ENCODE results near the gene ZBTB46.
A peak's percentile ranks its signal among the peaks of the same experiment; 100 is the strongest.
"Not testable (repeated sequence)": the region's sequence is repeated elsewhere in the genome, so short reads cannot be mapped to it uniquely, and the experiment has no call there.

ZBTB46 gene

GRCh38 chr20:63789836-63790571, 41.1 kb downstream of the ZBTB46 start:
- no peak for DNase-seq (ENCODE audit: low read depth in 2 of 2)

- DNase-seq (ENCODE audit: low read depth in 2 of 2) = no peak
Measured at GRCh38 chr20:63787749-63788148, 43.3 kb downstream of the ZBTB46 start.

- DNase-seq (ENCODE audit: low read depth in 2 of 2) = no peak
Measured at GRCh38 chr20:63787302-63787701, 43.8 kb downstream of the ZBTB46 start.

GRCh38 chr20:63785691-63786131, 45.4 kb downstream of the ZBTB46 start:
- DNase-seq (ENCODE audit: low read depth in 2 of 2) = no peak

GRCh38 chr20:63783970-63784369, 47.1 kb downstream of the ZBTB46 start:
- DNase-seq (ENCODE audit: low read depth in 2 of 2) = no peak

- DNase-seq (ENCODE audit: low read depth in 2 of 2) = no peak
Measured at GRCh38 chr20:63782521-63782971, 48.5 kb downstream of the ZBTB46 start.

GRCh38 chr20:63782051-63782471, 49.0 kb downstream of the ZBTB46 start:
- peak in 1 of 2 donors; percentile 30 for DNase-seq (ENCODE audit: low read depth in 2 of 2)

- DNase-seq (ENCODE audit: low read depth in 2 of 2) = no peak
Measured at GRCh38 chr20:63781181-63781580, 49.9 kb downstream of the ZBTB46 start.

- no peak for DNase-seq (ENCODE audit: low read depth in 2 of 2)
Measured at GRCh38 chr20:63778857-63779256, 52.2 kb downstream of the ZBTB46 start.

GRCh38 chr20:63778034-63778752, 52.9 kb downstream of the ZBTB46 start:
- no peak for DNase-seq (ENCODE audit: low read depth in 2 of 2)

- no peak for DNase-seq (ENCODE audit: low read depth in 2 of 2)
Measured at GRCh38 chr20:63777614-63778013, 53.5 kb downstream of the ZBTB46 start.

- not testable (repeated sequence) for DNase-seq (ENCODE audit: low read depth in 2 of 2)
Measured at GRCh38 chr20:63776875-63777274, 54.2 kb downstream of the ZBTB46 start.

GRCh38 chr20:63775096-63775978, 55.7 kb downstream of the ZBTB46 start:
- peak in 1 of 2 donors; percentile 25 for DNase-seq (ENCODE audit: low read depth in 2 of 2)

- DNase-seq (ENCODE audit: low read depth in 2 of 2) = no peak
Measured at GRCh38 chr20:63774306-63774705, 56.8 kb downstream of the ZBTB46 start.

- no peak for DNase-seq (ENCODE audit: low read depth in 2 of 2)
Measured at GRCh38 chr20:63773571-63774241, 57.4 kb downstream of the ZBTB46 start.

GRCh38 chr20:63772781-63773518, 58.1 kb downstream of the ZBTB46 start:
- DNase-seq (ENCODE audit: low read depth in 2 of 2) = no peak

GRCh38 chr20:63771046-63771707, 59.9 kb downstream of the ZBTB46 start:
- DNase-seq (ENCODE audit: low read depth in 2 of 2) = no peak

GRCh38 chr20:63769891-63770474, 61.1 kb downstream of the ZBTB46 start:
- no peak for DNase-seq (ENCODE audit: low read depth in 2 of 2)

- DNase-seq (ENCODE audit: low read depth in 2 of 2) = no peak
Measured at GRCh38 chr20:63768591-63769515, 62.2 kb downstream of the ZBTB46 start.

Data from stimulated activated CD8-positive, alpha-beta memory T cell treated with anti-CD3 and anti-CD28 coated beads, Interleukin-7, amount 100 ng/mL, for 1 hour (primary cell).